HUES48 (cell line): ENCODE measurements around the gene CRELD1.
A peak's percentile ranks its signal among the peaks of the same experiment; 100 is the strongest.
"Not testable (repeated sequence)": the region's sequence is repeated elsewhere in the genome, so short reads cannot be mapped to it uniquely, and the experiment has no call there.

Source experiments
- H3K27ac ChIP-seq: one replicate; pipeline ENCODE4 v1.7.0; 2013; ENCODE audit warnings: low read depth, low read length, inconsistent platforms
- H3K27me3 ChIP-seq: 2 replicates; pipeline ENCODE4 v1.6.1; 2013; ENCODE audit warnings: mild to moderate bottlenecking, low read length; ENCODE audit not compliant: control insufficient read depth, insufficient read depth
- H3K36me3 ChIP-seq: 2 replicates; pipeline ENCODE4 v1.6.1; 2013; ENCODE audit warnings: low read length; ENCODE audit not compliant: control insufficient read depth, insufficient read depth
- H3K4me1 ChIP-seq: 2 replicates; pipeline ENCODE4 v1.6.1; 2013; ENCODE audit warnings: mild to moderate bottlenecking, low read length; ENCODE audit not compliant: control insufficient read depth, insufficient read depth
- H3K4me3 ChIP-seq: 2 replicates; pipeline ENCODE4 v1.5.1; 2013; ENCODE audit warnings: mild to moderate bottlenecking, low read depth, low read length
- H3K9ac ChIP-seq: 2 replicates; pipeline ENCODE4 v1.6.1; 2013; ENCODE audit warnings: mild to moderate bottlenecking, low read depth, low read length, moderate library complexity
- H3K9me3 ChIP-seq: 2 replicates; pipeline ENCODE4 v1.6.1; 2013; ENCODE audit warnings: low read length; ENCODE audit not compliant: control insufficient read depth, insufficient read depth

CRELD1 gene

GRCh38 chr3:9937486-9938238, 4.0 kb downstream of the CRELD1 start:
- H3K9ac ChIP-seq = no peak overlapping the region
- H3K36me3 ChIP-seq = peaks cover 18% of the 10 kb centered on the region
- no peaks in the 10 kb centered on the region for H3K9me3 ChIP-seq
- no peak overlapping the region for H3K4me3 ChIP-seq
- peaks cover 7% of the 10 kb centered on the region for H3K4me1 ChIP-seq
- no peaks in the 10 kb centered on the region for H3K27me3 ChIP-seq
- H3K27ac ChIP-seq = no peak overlapping the region

- Histone ChIP-seq H3K27ac (no peak overlapping the region), H3K9ac (no peak overlapping the region), H3K9me3 (no peaks in the 10 kb centered on the region), H3K27me3 (no peaks in the 10 kb centered on the region), H3K4me3 (no peak overlapping the region), H3K4me1 (peaks cover 7% of the 10 kb centered on the region), H3K36me3 (peaks cover 18% of the 10 kb centered on the region)
Measured at GRCh38 chr3:9938966-9939365, 5.3 kb downstream of the CRELD1 start.

GRCh38 chr3:9939906-9940305, 6.3 kb downstream of the CRELD1 start:
- not testable (repeated sequence) for H3K27me3 ChIP-seq
- peaks cover 18% of the 10 kb centered on the region for H3K36me3 ChIP-seq

GRCh38 chr3:9940746-9941145, 7.1 kb downstream of the CRELD1 start:
- Histone ChIP-seq H3K27ac (no peak overlapping the region), H3K9ac (no peak overlapping the region), H3K4me3 (no peak overlapping the region), H3K36me3 (peaks cover 11% of the 10 kb centered on the region), H3K9me3 (no peaks in the 10 kb centered on the region), H3K4me1 (no peaks in the 10 kb centered on the region), H3K27me3 (0 out of 2 replicates have a peak, but pooled peaks cover 3% of the 10 kb centered on the region)

More at GRCh38 chr3:9939906-9940305, 6.3 kb downstream of the CRELD1 start:
- not testable (repeated sequence) for H3K4me1 ChIP-seq, H3K27ac ChIP-seq, H3K9me3 ChIP-seq, H3K9ac ChIP-seq, H3K4me3 ChIP-seq

GRCh38 chr3:9942164-9942563, 8.5 kb downstream of the CRELD1 start:
- Histone ChIP-seq H3K9me3 (no peaks in the 10 kb centered on the region), H3K27ac (no peak overlapping the region), H3K4me3 (no peak overlapping the region), H3K36me3 (peaks cover 6% of the 10 kb centered on the region), H3K4me1 (no peaks in the 10 kb centered on the region; the same call in 1 of the 2 replicates), H3K9ac (no peak overlapping the region), H3K27me3 (0 out of 2 replicates have a peak, but pooled peaks cover 3% of the 10 kb centered on the region)

GRCh38 chr3:9942934-9943690, 9.5 kb downstream of the CRELD1 start:
- H3K36me3 ChIP-seq = no peaks in the 10 kb centered on the region
- no peak overlapping the region for H3K4me3 ChIP-seq
- H3K4me1 ChIP-seq = no peaks in the 10 kb centered on the region; the same call in 1 of the 2 replicates
- H3K9ac ChIP-seq = no peak overlapping the region
- H3K27me3 ChIP-seq = 0 out of 2 replicates have a peak, but pooled peaks cover 3% of the 10 kb centered on the region
- H3K27ac ChIP-seq = no peak overlapping the region
- H3K9me3 ChIP-seq = no peaks in the 10 kb centered on the region

GRCh38 chr3:9944271-9944670, 10.6 kb downstream of the CRELD1 start:
- H3K27me3 ChIP-seq = 0 out of 2 replicates have a peak, but pooled peaks cover 3% of the 10 kb centered on the region
- H3K9me3 ChIP-seq = no peaks in the 10 kb centered on the region
- no peak overlapping the region for H3K4me3 ChIP-seq
- H3K4me1 ChIP-seq = no peaks in the 10 kb centered on the region; the same call in 1 of the 2 replicates
- no peak overlapping the region for H3K27ac ChIP-seq
- H3K9ac ChIP-seq = no peak overlapping the region
- peaks cover 6% of the 10 kb centered on the region; the same call in 1 of the 2 replicates for H3K36me3 ChIP-seq

- Histone ChIP-seq H3K36me3 (peaks cover 10% of the 10 kb centered on the region; the same call in 1 of the 2 replicates), H3K9ac (no peak overlapping the region), H3K27me3 (0 out of 2 replicates have a peak, but pooled peaks cover 3% of the 10 kb centered on the region), H3K4me3 (no peak overlapping the region), H3K4me1 (no peaks in the 10 kb centered on the region; the same call in 1 of the 2 replicates), H3K27ac (no peak overlapping the region), H3K9me3 (no peaks in the 10 kb centered on the region)
Measured at GRCh38 chr3:9945358-9945757, 11.7 kb downstream of the CRELD1 start.

- peak overlapping the region; percentile 69 for H3K4me3 ChIP-seq
- H3K4me1 ChIP-seq = no peaks in the 10 kb centered on the region; the same call in 1 of the 2 replicates
- H3K36me3 ChIP-seq = peaks cover 10% of the 10 kb centered on the region; the same call in 1 of the 2 replicates
- H3K9me3 ChIP-seq = no peaks in the 10 kb centered on the region
- H3K27ac ChIP-seq = peak overlapping the region; percentile 4
- no peak overlapping the region for H3K9ac ChIP-seq
- H3K27me3 ChIP-seq = 0 out of 2 replicates have a peak, but pooled peaks cover 3% of the 10 kb centered on the region
Measured at GRCh38 chr3:9946112-9947024, 12.7 kb downstream of the CRELD1 start.
